SH-SY5Y (cell line): ENCODE data around the gene KANTR.

ENCODE experiments used
- GATA2 ChIP-seq: IDR thresholded peaks from 2 replicates; pipeline ENCODE4 v1.6.1; 2011; ENCODE audit warnings: mild to moderate bottlenecking, low read depth, low read length
- GATA3 ChIP-seq: IDR thresholded peaks from 2 replicates; pipeline ENCODE4 v1.6.1; 2011; ENCODE audit warnings: low read depth, mild to moderate bottlenecking, low read length, moderate library complexity

The KANTR gene

GRCh38 chrX:53155512-53156206, 61.7 kb downstream of the KANTR start:
- TF ChIP-seq GATA2 (no peak), GATA3 (no peak)

- TF ChIP-seq GATA2: no peak
- TF ChIP-seq GATA3: no peak
Observed at GRCh38 chrX:53156207-53156596, 62.3 kb downstream of the KANTR start.

- TF ChIP-seq GATA2 (no peak), GATA3 (no peak)
Observed at GRCh38 chrX:53159184-53159583, 65.2 kb downstream of the KANTR start.

- TF ChIP-seq GATA2 (no peak), GATA3 (no peak)
Observed at GRCh38 chrX:53160297-53160983, 66.5 kb downstream of the KANTR start.

- TF ChIP-seq GATA2 (no peak), GATA3 (no peak)
Observed at GRCh38 chrX:53163436-53163835, 69.5 kb downstream of the KANTR start.

- TF ChIP-seq GATA2 (no peak), GATA3 (no peak)
Observed at GRCh38 chrX:53166103-53166502, 72.2 kb downstream of the KANTR start.

- TF ChIP-seq GATA2 (no peak), GATA3 (no peak)
Observed at GRCh38 chrX:53171356-53171755, 77.4 kb downstream of the KANTR start.
